ENCODE data around the gene PTH1R.

PTH1R gene

DNA sequence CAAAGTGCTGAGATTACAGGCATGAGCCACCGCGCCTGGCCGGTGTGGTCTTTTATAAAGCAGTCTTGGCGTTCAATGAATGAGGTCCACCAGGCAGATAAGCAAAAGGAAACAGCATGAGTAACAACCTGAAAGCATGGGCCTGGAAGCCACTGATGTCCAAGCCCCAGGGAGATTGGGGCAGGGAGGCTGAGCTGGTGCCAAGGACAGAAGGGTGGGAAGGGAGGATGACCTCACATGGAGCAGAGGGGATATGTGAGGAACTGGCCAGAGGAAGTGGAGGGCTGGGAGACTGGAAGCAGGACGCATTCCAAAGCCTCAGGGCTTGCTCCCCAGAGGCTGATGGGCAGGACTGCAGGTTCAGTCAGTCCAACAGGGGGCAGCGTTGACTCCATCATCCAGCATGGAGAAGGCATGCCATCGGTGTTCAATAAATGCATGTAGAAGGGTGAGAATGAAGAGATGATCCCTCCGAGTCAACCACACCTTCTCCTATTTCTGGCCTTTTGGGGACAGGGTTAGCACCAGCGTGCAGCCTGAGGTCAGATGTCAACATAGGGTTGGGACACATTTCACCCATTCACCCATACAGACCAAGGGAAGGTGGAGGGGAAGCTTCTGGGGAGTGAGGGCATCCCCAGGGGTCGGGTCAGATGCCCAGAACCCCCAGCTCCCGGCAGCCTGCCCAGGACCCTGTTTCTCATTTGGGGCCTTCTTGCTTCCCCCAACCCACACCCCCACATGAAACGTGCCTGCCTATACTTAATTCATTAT, 29.1 kb upstream of the PTH1R start:
- intact Hi-C loops (cut with DNase I) = no loop called here
- peak in 9 of 42 donors; percentile 7 to 43 (median 14) for DNase-seq

DNA sequence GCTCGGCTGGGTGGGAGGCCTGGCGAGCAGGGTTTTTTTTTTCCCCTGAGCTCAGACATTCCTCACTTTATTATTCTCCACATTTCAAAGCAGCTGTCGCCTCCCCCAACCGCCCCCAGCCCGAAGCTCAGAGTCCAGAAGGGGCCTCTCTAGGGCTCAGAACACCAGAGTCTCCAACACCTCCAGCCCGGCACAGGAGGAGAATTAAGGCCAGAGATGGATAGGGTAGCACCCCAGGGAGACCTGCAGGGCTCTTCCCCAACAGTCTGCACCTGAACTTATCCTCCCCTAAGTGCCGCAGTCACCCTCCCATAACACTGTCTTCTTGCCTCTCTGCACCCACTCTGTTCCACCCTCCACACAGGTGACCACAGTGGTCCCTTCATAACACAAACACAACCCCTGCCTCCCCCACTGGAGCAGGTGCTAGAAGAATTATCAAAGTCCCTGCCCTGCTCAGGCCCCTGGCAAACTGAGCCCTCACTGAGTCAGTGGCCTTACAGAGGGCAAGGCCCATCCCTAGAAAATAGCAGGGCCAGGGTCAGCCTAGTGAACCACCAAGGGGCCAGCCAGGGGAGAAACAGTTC, 28.4 kb upstream of the PTH1R start:
- DNase-seq = peak in 9 of 42 donors; percentile 1 to 28 (median 9)
- intact Hi-C loops (cut with DNase I) = no loop called here

DNA sequence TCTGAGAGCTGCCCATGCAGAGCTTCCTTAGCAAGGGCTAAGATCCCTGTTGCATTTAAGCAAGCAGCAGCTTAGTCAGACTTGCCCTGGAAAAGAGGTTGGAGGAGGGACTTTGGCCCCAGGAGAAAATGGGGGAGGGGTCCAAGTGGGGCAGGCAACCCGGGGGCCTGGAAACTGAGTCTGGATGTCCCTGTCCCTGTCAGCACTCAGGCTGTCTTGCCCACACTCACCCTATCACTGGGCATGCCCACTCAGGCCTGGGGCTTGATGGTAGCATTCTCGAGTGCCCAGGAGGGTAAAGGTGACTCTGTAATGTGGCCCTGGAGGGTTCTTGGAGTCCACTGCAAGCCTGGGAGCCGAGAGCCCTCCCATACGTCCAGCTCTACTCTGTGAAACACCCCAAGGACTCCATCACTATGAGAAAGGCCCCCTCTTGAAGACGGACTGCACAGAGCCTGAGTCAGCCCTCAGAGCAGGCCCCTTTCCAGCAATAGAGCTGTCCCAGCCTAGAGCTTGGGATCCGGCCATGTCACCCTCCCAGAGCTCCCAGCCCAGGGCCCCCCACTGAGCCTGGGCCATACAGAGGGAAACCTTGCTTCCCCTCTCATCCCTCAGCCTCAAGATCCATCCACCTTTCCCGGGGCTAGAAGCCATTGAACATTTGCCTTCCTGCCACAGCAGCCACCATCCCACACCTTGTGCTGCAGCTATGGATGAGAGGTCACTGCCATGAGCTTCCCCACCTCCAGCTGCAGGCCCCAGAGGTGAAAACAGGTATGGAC, 27.6 kb upstream of the PTH1R start:
- intact Hi-C loops (cut with DNase I) = no loop called here
- peak in 11 of 42 donors; percentile 2 to 35 (median 8) for DNase-seq

DNA sequence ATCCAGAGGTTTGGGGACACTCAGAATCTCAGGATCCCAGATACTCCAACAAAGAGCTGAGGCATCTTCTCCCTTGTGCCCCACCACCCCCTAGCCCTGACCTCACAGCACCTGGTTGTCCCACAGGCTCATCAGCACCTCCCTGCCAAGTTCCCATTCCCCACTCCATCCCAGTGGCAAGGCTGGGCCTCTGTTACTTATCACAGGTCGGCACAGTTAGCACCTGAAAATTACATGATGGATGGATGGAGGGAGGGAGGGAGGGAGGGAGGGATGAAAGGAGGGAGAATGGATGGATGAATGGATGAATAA, 27.1 kb upstream of the PTH1R start:
- intact Hi-C loops (cut with DNase I) = no loop called here
- DNase-seq = peak in 8 of 42 donors; percentile 1 to 25 (median 5)

DNA sequence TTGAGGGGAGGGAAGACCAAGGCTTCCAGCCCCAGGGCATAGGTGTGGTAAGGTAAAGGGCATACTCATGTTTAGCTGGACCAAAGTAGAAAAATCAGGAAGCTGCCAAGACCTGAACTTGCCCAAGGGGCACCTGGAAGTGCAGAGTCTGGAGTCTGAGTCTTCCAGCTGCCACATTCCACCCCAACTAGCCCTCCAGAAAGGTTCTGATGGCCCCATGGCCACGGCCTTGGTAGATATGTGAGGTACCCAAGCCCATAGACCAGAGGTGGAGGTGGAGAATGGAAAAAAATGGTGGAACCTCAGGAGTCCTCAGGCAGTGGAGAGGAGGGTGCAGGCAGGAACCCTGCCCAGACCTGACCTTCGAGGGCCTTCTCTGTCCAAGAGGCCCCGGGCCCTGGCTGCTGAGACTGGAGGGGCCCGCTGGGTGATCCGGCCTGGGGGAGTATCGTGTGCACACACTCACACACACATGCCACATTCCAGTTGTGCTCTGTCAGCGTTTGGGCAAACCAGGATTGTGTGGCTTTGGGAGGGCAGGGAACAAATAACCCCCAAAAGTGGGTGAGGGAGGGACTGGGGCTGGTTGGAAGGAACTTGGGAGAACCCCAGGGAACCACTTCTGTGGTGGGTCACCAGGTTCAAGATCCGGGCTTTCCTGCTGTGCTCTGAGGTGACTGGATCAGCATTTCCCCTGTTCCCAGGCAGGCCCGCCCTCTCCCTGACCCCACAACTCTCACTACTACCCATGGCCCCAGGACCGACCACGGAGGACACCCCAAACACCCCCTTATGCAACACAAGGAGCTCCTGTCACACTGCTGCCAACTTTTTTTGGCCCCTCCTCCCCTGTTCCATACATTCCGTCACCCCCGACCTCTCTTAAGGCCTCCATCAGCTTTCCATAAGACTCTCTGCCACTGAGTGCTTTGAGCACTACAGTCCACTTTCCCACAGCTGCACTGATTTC, 25.9 kb upstream of the PTH1R start:
- intact Hi-C loops (cut with DNase I) = no loop called here
- DNase-seq = peak in 17 of 42 donors; percentile 1 to 32 (median 6)

DNA sequence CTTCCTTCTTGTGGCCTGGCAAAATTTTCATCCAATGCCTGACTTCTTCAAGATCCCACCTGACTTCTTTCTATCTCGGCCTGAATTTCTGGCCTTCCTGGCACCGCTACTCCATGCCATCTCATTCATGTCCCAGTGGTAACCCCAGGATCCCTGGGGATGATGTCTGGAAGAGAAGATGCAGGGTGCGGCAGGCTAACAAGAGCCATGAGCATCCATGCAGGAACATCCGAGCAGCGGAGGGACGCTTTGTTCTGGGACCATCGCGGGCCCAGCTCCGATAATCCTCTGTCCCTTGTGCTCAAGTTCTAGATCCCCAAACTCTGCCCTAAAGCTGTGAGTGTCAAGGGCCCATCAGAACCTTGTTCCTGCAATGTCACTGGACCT, 25.2 kb upstream of the PTH1R start:
- DNase-seq = peak in 12 of 42 donors; percentile 1 to 21 (median 6)

DNA sequence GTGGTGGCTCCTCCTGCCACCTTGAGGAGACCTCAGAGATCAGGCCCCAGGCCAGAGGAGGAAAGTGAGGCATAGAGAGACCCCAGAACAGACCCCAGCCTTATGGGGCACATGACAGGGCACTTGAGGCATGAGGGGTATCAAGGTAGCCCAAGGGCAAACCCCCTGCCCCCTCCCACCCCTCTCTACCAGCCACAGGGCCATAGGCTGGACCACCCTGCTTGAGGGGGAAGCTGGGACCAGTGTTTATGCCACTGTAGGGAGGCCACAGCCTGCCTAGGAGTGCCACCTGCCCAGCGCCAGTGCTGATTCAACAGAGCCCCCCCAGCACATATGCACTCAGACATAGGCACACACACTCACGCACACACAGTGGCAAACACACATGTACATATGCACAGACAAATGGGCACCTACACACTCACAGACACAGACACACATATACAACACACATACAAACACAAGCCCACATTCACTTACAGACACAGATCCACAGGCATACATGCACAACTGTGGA, 24.6 kb upstream of the PTH1R start:
- DNase-seq = peak in 9 of 42 donors; percentile 0 to 14 (median 3)
- intact Hi-C loops (cut with DNase I) = no loop called here

More for the DNA sequence above, 25.2 kb upstream of the PTH1R start:
- intact Hi-C loops (cut with DNase I) = no loop called here

DNA sequence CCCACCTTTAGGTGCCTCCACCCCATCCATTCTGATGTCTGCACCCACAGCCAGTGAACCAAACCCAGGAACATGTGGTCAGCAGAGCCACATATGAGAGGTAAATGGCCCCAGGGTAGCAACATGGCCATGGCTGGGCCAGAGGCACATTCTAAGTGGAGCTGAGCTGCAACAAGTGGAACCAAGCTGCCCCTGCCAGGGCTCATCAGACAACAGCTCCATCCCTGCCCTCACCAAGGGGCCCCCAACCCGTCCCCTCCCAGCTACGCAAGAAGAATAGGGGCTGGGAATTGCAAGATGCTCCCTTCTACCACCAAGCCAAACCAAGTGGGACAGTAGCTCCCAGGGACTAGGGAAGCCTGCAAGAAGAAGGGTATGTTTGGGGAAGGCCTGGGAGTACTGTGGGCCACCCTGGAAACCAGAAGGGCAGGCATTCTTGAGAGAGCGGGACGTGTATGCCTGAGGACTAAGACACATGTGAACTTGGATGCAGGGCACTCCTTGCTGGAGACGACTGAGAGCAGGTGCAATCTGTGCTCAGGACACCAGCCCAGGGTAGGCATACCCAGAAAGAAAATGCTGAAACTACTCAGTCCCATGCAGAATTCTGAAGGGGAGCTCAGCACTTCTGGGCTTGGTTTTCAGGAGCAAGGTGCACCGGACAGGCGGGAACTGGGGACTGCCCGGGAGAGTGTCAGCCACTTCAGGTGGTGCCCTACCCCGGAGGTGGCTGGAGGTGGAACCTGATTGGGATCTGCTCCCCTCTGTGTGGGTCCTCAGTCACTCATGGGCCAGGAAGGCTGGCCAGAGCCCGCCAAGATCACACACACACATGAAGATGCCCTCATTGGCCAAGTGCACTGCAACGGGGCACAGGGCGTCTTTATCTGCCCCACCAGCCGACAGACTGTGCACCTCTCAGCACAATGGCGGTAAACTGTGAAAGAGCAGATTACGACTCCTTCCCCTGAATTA, 23.8 kb upstream of the PTH1R start:
- intact Hi-C loops (cut with DNase I) = no loop called here
- peak in 16 of 42 donors; percentile 1 to 37 (median 8) for DNase-seq

DNA sequence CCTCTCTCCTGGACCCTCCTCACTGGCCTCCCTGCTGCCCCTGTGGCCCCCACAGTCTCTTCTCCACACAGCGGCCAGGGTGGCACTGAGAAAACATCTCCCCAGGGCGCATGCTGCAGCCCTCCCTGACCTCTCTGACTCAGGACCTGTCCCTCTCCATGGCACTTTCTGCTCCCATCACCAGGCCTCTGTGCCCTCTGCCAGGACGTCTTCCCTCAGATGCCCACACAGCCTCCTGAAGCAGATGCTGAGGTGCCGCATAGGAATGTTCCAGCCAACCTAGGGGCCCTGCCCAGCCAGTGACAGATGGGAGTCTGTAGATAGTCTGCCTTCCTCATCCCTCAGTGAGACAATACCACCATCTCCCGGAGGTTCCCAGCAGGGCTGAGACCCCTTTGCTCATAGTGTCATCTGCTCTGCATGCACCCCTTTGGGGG, 22.9 kb upstream of the PTH1R start:
- peak in 12 of 42 donors; percentile 0 to 30 (median 6) for DNase-seq
- intact Hi-C loops (cut with DNase I) = no loop called here

DNA sequence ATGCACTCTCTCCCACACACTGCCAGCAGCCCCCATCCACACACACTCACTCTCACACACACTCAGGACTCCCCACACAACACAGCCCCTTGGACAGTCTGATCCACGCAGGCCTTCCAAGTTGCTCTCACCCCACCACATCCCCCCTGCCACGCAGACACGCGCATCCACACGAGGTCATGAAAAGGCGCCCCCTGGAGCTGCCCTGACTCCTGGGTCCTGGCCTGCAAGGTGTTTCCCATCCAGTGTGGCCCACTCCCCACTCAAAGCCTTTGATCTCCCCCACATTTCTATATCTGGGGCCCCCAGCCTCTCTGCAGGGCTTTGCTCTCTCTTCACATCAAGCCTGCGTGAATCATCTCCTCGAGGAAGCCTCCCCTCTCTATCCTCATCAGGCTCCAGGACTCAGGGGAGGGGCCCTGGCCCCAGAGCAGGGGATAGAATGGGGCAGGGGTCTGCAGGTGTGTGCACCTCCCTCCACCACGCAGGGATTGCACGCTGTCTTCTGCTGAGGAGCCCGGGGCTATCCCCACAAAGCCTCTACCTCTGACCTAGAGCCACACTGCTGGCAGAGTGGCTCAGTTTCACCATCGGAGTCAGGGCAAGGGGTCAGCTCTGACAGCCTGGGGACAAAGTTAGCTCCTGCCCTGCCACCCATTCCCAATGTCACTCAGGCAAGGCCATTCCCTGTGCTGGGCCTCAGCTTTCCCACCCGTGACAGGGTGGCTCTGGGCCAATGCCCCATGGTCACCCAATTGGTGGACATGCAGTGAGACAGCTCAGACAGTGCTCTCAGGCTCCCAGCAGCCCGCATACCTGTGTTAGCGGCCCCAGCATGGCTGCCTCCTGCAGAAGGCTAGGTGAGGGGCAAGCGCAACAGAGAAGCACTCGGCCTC, 20.7 kb upstream of the PTH1R start:
- DNase-seq = peak in 14 of 42 donors; percentile 1 to 36 (median 6)
- intact Hi-C loops (cut with DNase I) = no loop called here

DNA sequence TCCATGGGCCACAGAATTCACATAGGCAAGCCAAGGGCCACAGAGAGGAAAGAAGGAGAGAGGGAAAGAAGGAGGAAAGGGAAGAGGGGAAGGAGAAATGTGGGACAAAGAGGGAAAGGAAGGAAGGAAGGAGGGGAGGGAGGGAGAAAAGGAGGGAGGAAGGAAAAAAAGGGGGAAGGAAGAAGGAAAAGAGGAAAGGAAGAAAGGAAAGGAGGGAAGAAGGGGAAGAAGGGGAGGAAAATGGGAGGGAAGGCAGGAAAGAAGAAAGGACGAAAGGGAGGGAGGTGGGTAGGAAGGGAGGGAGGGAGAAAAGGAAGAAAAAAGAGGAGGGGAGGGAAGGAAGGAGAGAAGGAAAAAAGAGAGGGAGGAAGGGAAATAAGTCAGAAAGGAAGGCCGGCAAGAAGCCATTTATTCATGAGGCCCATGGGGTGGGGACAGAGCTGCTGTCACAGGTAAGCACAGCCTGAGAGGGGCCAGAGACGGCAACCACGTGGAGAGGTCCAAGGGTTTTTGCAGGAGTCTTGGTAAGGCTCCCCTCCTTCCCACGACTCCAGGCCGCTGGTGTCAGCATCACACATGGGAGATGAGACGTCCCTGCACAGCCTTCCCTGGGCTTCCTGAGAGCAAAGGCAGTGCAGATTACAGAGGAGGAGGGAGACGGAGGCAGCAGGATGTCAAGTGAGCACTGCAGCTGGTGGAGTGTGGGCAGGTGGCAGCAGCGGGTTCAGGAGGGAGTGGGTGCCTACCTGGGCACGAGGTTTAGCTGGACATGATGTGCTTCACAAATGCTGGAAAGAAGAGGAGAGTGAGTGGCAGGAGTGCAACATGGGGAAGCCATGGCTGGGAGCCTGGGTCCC, 19.8 kb upstream of the PTH1R start:
- intact Hi-C loops (cut with DNase I) = no loop called here
- DNase-seq = peak in 11 of 42 donors; percentile 4 to 26 (median 10)

DNA sequence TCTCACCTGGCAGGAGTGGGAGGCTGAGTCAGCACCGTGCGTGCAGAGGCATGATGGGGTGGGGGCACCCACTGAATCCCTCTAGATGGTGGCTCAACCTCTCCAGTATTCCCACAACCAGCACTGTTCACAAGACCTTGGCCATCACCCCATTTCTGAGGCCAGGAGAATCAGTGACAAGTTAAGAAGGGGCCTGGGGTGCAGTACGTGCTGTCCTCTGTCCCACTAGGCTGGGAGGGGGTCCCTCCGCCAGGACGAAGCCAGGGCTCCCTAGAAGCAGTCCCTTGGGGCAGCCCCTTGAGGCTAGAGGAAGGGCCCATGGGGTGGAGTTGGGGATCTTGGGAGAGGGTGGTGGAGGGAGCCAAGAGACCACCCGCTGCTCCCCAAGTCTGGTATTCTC, 19.1 kb upstream of the PTH1R start:
- peak in 10 of 42 donors; percentile 1 to 19 (median 9) for DNase-seq
- intact Hi-C loops (cut with DNase I) = no loop called here

DNA sequence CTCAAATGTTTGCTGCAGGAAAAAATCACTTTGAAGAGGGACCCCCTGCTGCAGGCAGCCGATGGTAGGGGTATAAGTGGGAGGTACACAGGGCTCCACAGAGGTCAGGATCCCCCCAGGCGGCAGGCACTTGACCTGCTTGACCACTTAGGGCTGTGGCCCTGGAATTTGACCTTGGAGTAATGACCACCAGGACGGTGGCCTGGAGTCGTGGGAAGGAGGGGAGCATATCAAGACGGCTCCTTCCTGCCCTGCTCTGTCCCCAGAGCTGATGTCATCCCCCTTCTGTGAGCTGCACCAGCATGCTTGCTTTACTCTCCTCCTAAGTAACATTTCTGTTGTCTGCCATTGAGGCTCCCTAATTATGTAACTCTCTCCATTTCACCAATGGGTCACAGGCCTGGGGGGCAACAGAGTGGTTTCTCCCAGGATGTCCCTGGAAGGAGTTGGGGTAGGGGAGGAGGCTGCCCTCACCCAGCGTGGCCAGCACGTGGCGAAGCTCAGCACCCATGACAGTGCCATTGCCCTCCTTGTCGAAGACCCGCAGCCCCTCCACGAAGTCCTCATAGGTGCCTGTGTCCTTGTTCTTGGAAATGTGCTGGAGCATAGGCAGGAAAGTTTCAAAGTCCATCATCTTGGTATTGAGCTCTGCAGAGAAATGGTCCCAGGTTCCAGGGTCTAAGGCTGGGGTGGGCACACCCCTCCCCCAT, 18.4 kb upstream of the PTH1R start:
- peak in 11 of 42 donors; percentile 1 to 19 (median 5) for DNase-seq
- intact Hi-C loops (cut with DNase I) = no loop called here

DNA sequence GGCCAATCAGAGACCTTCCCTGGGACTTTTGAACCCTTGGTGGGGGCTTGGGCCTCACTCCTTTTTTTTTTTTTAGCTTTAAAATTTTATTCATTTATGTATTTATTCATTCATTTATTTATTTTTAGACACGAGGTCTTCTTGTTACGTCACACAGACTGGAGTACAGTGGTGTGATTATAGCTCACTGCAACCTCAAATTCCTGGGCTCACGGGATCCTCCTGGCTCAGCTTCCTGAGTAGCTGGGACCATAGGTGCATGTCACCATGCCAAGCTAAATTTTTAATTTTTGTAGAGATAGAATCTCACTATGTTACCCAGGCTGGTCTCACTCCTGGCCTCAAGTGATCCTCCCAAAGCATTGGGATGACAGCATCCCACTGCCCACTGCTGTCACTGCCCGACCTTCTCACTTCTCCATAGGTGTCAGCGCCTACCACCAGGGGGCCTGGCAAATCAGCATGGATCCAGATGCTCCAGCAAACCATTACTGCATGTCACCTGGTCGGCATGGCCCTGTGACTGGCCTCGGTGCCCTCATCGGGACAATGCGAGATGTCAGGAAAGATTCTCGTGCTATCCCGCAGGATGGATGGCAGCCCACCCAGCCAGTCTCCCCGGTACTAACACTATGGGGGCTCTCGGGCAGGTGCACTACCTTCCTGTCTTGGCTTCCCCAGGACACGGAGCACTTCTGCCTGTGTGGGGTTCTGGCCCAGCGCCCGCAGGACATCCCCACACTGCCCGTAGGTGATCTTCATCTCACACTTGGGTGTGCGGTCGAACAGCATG, 17.3 kb upstream of the PTH1R start:
- intact Hi-C loops (cut with DNase I) = loop anchor here (10.0 kb wide), 1 partner anchor 155 kb away; the partner anchor contains the start of gene TMIE
- DNase-seq = peak in 6 of 42 donors; percentile 3 to 28 (median 14)

Data from head of caudate nucleus (tissue), 42 donors.